Activated CD8-positive, alpha-beta T cell treated with anti-CD3 and anti-CD28 coated beads for 36 hours (primary cell): ENCODE measurements around the gene PAPOLA. TPM values are rescaled to one million over a fixed set of nuclear protein-coding genes. Genes with fewer than 3 reads are reported as not detected.

Experiments used
- ATAC-seq: fragments of 200-7000 bp; cut with Tn5 transposase; one replicate; pipeline ENCODE4 v1.10.0; 2021; ENCODE audit warnings: mild to moderate bottlenecking, moderate library complexity
- CTCF ChIA-PET: fragments of 350-600 bp; sonication (Branson Sonifier 250); formaldehyde crosslinking; loops from one replicate; lab custom pipeline; 2021; ENCODE audit warnings: antibody characterized with exemption; lab: Charles Lee
- POLR2A ChIA-PET: fragments of 350-600 bp; sonication (Branson Sonifier 250); formaldehyde crosslinking; loops from one replicate; lab custom pipeline; 2021; ENCODE audit warnings: antibody characterized with exemption; lab: Charles Lee
- DNase-seq: peaks from one replicate; pipeline ENCODE4 v3.0.0-alpha.2; 2020
- H3K27ac Mint-ChIP-seq: one replicate; pipeline ENCODE4 v1.8.0; 2021; ENCODE audit warnings: mild to moderate bottlenecking, mixed read lengths
- H3K27me3 Mint-ChIP-seq: one replicate; pipeline ENCODE4 v1.8.0; 2021; ENCODE audit warnings: mixed read lengths
- H3K36me3 Mint-ChIP-seq: one replicate; pipeline ENCODE4 v1.8.0; 2021; ENCODE audit warnings: low read depth, mixed read lengths
- H3K4me1 Mint-ChIP-seq: one replicate; pipeline ENCODE4 v1.8.0; 2021; ENCODE audit warnings: low read depth, mixed read lengths
- H3K4me3 Mint-ChIP-seq: one replicate; pipeline ENCODE4 v1.8.0; 2021; ENCODE audit warnings: mild to moderate bottlenecking, moderate library complexity, mixed read lengths
- H3K9me3 Mint-ChIP-seq: one replicate; pipeline ENCODE4 v1.8.0; 2021; ENCODE audit warnings: mixed read lengths
- CTCF ChIP-seq: fragments of 200-600 bp; IDR thresholded peaks from one replicate; pipeline ENCODE4 v1.8.0; 2022; ENCODE audit warnings: antibody characterized with exemption, mild to moderate bottlenecking
- intact Hi-C: fragments of 100-400 bp; cut with micrococcal nuclease; formaldehyde crosslinking; loops from one replicate; pipeline ENCODE4 v1.10.0; 2022
- total RNA-seq, 2 experiments: library from RNA; stranded (reverse); gene quantifications; one replicate each; pipeline ENCODE4 v1.2.3, GENCODE V29; 2021

PAPOLA gene
- total RNA-seq, 2 experiments from 2014 or later, result 176 to 178 TPM

DNA sequence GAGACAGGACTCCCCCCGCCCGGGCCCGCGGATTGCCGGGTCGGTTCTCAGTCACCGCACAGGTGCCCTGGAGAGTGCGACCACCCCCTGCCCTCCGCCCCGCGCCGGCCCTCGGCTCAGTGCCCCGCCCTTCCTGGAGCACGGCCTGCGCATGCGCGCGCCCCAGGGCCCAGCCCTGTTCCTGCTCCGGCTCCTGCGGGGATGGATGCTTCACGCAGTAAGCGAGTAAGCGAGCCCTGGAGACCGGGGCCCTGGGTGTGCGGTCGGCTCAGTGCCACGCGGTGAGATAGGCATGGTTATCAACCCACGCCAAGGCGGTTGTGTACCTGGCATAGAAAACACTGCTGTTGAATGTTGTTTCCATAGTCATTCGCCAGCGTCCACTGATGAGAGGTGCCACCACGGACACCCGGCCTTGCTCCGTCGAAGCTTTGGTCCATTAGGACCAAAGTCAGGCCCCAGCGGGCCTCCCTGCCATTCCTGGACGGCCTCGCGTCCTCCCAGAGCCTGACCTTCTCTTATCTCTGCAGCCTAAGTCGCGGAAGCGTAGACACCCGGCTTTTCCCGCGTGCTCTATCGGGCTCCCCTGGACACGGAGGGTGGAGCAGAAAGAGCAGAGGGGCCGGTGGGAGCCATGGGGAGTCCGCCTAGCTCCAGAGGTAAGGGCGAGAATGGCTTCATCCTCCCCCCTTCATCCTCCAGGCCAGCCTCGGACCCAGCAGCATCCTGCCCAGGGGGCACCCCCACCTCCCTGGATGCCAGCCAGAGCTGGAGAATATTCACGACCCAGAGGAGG lies 90.6 kb downstream of the PAPOLA start:
- intact Hi-C loops, result no loop called here
- ATAC-seq (peak; percentile 91), DNase-seq (peak; percentile 62)
- H3K27ac Mint-ChIP-seq, result no peak overlapping the region
- H3K4me1 Mint-ChIP-seq, result peaks cover 10% of the 10 kb centered on the region
- ChIA-PET POLR2A (no interaction called here), CTCF (no interaction called here)
- H3K4me3 Mint-ChIP-seq, result peak overlapping the region; percentile 66
- no peaks in the 10 kb centered on the region for H3K9me3 Mint-ChIP-seq
- no peak for TF ChIP-seq CTCF
- no peaks in the 10 kb centered on the region for H3K36me3 Mint-ChIP-seq
- peaks cover 20% of the 10 kb centered on the region for H3K27me3 Mint-ChIP-seq

GRCh38 chr14:96594961-96595360 lies 92.8 kb downstream of the PAPOLA start:
- ATAC-seq (no peak), DNase-seq (no peak)
- H3K4me3 Mint-ChIP-seq, result no peak overlapping the region
- ChIA-PET CTCF (no interaction called here), POLR2A (no interaction called here)
- H3K4me1 Mint-ChIP-seq, result peaks cover 3% of the 10 kb centered on the region
- peaks cover 10% of the 10 kb centered on the region for H3K27me3 Mint-ChIP-seq
- H3K36me3 Mint-ChIP-seq, result no peaks in the 10 kb centered on the region
- no peaks in the 10 kb centered on the region for H3K9me3 Mint-ChIP-seq
- TF ChIP-seq CTCF, result no peak
- intact Hi-C loops, result no loop called here
- H3K27ac Mint-ChIP-seq, result no peak overlapping the region

DNA sequence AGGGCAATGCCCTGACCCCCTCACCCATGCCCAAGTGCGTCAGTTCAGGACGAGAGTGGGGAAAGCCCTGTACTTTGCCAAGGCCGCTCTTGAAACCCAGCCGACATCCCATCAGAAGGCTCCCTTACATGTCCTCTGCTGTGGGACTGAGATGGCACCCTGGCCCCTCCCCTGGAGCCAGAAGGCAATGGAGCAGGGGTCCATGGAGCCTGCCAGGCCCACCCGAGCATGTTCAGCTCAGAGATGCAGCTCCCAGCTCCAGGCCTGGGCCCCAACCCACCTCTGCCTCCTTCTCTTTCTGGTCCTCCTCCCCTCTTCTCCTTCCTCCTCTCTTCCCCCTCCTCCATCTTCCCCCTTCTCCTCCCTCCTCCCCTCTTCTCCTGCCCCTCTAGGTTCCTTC lies 95.5 kb downstream of the PAPOLA start:
- TF ChIP-seq CTCF, result no peak
- H3K36me3 Mint-ChIP-seq, result no peaks in the 10 kb centered on the region
- no peak for DNase-seq
- peaks cover 6% of the 10 kb centered on the region for H3K4me1 Mint-ChIP-seq
- H3K9me3 Mint-ChIP-seq, result no peaks in the 10 kb centered on the region
- intact Hi-C loops, result no loop called here
- ChIA-PET POLR2A (no interaction called here), CTCF (no interaction called here)
- H3K27ac Mint-ChIP-seq, result no peak overlapping the region
- no peak overlapping the region for H3K4me3 Mint-ChIP-seq
- H3K27me3 Mint-ChIP-seq, result peaks cover 11% of the 10 kb centered on the region
- ATAC-seq, result no peak

DNA sequence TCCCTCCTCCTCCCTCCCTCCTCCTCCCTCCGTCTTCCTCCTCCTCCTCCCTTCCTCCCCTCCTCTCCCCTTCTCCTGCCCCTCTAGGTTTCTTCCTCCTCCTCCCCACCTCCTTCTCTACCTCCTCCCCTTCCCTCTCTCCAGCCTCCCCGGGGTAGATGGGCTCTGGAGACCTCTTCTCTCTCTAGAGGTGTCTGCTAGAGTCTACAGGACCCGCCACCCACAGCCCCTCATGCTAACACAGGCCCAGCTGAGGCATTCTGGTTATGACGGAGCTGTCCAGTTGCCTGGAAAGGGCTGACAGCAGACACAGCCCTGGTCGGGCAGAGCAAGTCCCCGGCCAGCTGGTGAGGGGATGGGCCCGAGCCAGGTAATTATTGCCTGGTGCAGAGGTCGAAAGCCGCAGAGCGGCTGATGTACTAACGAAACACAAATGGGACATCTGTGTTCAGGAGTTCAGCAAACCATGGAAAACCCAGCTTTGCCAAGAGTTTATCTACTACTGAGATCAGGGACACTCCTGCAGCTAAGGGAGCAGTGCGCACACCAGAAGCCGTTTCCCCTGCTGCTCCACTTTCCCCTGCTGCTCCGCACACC lies 96.2 kb downstream of the PAPOLA start:
- TF ChIP-seq CTCF, result no peak
- H3K4me1 Mint-ChIP-seq, result peaks cover 4% of the 10 kb centered on the region
- H3K9me3 Mint-ChIP-seq, result no peaks in the 10 kb centered on the region
- ATAC-seq, result no peak
- ChIA-PET POLR2A (interaction anchor here (1.1 kb wide), 1 partner anchor 20 kb away, joined by 3 read pairs; no protein-coding TSS in a partner anchor), CTCF (no interaction called here)
- no peak for DNase-seq
- peaks cover 10% of the 10 kb centered on the region for H3K27me3 Mint-ChIP-seq
- no peak overlapping the region for H3K27ac Mint-ChIP-seq
- H3K36me3 Mint-ChIP-seq, result no peaks in the 10 kb centered on the region
- no peak overlapping the region for H3K4me3 Mint-ChIP-seq
- intact Hi-C loops, result no loop called here

- Mint-ChIP-seq H3K27ac (no peak overlapping the region), H3K36me3 (no peaks in the 10 kb centered on the region), H3K4me3 (no peak overlapping the region), H3K27me3 (peaks cover 8% of the 10 kb centered on the region), H3K4me1 (peaks cover 4% of the 10 kb centered on the region), H3K9me3 (no peaks in the 10 kb centered on the region)
- ATAC-seq (no peak), DNase-seq (no peak)
- POLR2A ChIA-PET, result interaction anchor here (1.1 kb wide), 1 partner anchor 21 kb away, joined by 3 read pairs; no protein-coding TSS in a partner anchor
- CTCF ChIA-PET, result no interaction called here
- intact Hi-C loops, result no loop called here
- no peak for TF ChIP-seq CTCF
Measured at GRCh38 chr14:96599076-96599475, 96.9 kb downstream of the PAPOLA start.
